Measurements from ENCODE around the gene CHRM1.

GRCh38 chr11:62923601-62924411 lies 2.6 kb upstream of the CHRM1 start:
- no peak for TF ChIP-seq TEAD4 (IDR thresholded peaks at IDR 0.05)
- TF ChIP-seq MAX (IDR thresholded peaks at IDR 0.05) = no peak; the same call in 1 of the 2 replicates
- no peak for TF ChIP-seq CEBPB (IDR thresholded peaks at IDR 0.05)
- no peak for TF ChIP-seq CREB1 (IDR thresholded peaks at IDR 0.05; ENCODE audit: low read depth)
- TF ChIP-seq TCF12 (IDR thresholded peaks at IDR 0.05; ENCODE audit: low read depth) = no peak
- TF ChIP-seq EP300 (IDR thresholded peaks at IDR 0.05; ENCODE audit: borderline replicate concordance) = no peak
